T-helper 22 cell (primary cell): ENCODE results near the gene ARHGEF40.

Source experiments
- DNase-seq: peaks from one replicate; pipeline ENCODE4 v3.0.0-alpha.2; 2020; ENCODE audit warnings: low read depth

Gene ARHGEF40

GRCh38 chr14:21059842-21060613 lies 10.1 kb upstream of the ARHGEF40 start:
- DNase-seq, result no peak

DNA sequence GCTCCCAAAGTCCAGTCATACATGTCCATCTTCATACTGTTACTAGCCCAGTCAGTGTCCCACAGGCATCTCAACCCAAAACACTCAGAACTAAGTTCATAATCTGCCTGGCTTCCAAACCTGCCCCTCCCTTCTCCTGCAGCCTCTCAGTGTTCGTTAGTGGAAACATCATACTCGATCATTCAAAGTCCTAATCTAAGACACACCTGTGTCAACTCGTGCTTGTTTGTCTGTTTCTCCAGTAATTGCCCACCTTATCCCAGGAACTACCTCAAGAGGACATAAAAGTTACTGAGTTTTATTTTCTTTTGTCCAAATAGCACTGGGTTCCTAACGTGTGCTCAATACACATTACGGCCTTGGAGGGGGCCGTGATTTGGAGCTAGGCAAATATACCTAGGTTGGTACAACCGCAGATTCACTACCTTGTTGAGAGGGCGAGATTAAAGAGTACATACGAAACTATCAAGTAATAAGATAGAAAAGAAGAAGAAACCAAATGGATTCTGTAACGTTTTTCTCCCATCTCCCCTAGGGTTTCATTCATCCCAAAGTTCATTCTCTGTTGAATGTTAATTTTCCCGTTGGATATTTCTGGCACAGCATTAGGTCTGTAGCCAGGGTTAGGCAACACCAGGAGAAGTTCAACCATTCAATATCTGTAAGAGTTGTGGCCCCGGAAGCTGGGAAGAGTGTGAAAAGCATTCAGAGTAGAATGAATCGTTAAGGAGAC lies 9.3 kb upstream of the ARHGEF40 start:
- no peak for DNase-seq

GRCh38 chr14:21061347-21061668 lies 8.8 kb upstream of the ARHGEF40 start:
- DNase-seq, result no peak

DNA sequence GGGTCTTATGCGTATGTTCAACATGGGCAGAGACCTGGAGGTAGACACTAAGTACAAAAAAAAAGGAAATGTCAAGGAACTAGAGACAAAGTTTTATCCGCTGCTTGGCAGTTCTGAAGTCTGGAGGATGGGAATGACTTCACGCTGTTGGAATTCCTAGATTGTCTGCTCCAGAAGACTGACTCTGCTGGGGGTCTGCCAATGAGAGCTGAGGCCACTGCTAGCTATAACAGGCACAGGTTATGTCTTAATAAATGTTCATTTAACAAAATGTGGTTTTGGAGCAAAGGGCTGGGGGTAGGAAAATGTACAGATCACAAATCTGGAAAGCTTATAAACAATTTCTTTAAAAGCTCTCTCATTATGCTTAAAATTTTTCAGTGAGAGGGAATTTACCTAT lies 6.6 kb upstream of the ARHGEF40 start:
- DNase-seq, result no peak

GRCh38 chr14:21066882-21067502 lies 3.1 kb upstream of the ARHGEF40 start:
- no peak for DNase-seq

- DNase-seq, result no peak
These were observed 1.4 kb upstream of the ARHGEF40 start for GRCh38 chr14:21068521-21069387.

DNA sequence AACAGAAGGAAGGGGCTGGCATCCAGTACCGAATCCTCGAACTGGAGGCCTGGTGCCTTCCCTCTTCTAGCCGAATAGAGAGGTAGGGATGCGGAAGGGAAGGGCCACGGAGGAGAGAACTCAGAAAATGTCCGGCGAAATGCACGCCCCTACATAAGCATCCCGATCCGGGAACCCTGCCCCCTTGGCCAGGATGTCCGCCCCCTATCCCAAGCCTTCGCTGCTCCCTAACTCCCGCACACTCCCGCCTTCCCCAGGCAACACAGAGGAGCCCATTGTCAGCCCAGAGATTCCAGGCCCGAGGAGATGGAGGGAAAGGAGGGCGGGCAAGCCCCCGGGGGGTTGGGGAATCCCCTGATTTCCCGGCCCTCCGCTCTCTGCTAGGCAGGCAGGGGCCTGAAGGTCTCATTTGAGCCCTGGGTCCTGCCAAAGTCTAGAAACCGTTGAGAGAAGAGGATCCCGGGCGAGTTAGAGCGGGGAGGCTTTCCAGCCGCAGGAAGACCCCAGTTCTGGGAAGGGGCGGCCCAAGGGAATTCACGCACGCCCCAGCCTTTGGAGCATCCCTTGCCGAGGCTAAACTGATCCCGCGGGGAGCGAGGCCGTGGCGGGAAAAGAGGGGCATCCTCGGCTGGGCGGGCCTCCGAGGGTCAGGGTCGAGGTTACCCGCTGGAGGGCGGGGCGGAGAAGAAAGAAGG lies 569 bp upstream of the ARHGEF40 start:
- no peak for DNase-seq

DNA sequence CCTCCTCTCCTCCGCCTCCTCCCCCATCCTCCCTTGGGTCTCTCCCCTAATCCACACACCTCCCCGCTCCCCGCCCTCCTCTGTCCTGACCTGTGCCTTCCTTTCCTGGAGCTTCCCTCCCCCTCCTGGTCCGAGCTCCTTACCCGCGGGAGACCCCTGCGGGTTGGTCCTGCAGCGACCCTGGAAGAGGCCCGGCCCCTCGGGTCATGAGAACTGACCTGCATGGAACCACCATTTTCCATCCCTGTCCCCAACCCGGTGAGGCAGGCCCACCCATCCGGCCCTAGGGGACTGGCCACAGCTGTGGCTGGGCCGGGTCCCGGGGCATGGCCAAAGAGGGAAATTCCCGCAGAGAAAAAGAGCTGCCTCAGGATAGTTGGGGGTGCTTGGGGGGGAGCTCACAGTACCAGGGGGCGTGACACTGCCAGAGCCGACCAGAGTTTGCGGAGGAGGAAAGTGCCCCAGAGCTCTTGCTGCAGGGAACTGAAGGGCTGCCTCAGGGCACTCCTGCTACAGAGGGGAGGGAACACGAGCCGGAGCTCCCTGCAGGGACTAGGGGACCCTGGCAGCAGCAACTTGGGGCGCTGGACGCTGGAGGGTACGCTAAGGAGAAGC lies 613 bp downstream of the ARHGEF40 start:
- no peak for DNase-seq

GRCh38 chr14:21071225-21072030 lies 1.3 kb downstream of the ARHGEF40 start:
- no peak for DNase-seq

DNA sequence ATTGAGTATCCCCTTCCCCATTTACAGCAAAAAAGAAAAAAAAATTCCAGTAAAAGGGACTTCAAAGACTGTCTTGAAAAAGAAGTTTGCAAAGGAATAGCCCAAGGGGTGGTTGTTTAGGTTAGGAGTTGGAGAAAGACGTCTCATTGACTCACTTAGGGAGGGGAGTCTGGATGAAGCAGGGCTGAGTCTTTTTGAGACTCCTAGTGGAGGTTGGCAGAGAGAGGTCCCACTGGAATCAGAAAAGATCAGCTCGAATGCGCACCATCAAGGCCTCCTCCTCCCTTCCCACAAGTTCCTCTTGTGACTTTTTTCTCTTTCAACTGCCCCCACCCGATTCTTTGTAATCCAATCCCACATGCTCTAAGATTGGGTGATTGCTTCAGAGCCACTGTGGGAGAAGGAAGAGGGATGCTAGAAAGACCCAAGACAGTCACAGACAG lies 1.9 kb downstream of the ARHGEF40 start:
- no peak for DNase-seq

GRCh38 chr14:21072781-21073339 lies 2.8 kb downstream of the ARHGEF40 start:
- DNase-seq, result no peak

- no peak for DNase-seq
These were observed 3.8 kb downstream of the ARHGEF40 start for GRCh38 chr14:21073921-21074320.

- DNase-seq, result no peak
These were observed 4.5 kb downstream of the ARHGEF40 start for GRCh38 chr14:21074398-21075272.

DNA sequence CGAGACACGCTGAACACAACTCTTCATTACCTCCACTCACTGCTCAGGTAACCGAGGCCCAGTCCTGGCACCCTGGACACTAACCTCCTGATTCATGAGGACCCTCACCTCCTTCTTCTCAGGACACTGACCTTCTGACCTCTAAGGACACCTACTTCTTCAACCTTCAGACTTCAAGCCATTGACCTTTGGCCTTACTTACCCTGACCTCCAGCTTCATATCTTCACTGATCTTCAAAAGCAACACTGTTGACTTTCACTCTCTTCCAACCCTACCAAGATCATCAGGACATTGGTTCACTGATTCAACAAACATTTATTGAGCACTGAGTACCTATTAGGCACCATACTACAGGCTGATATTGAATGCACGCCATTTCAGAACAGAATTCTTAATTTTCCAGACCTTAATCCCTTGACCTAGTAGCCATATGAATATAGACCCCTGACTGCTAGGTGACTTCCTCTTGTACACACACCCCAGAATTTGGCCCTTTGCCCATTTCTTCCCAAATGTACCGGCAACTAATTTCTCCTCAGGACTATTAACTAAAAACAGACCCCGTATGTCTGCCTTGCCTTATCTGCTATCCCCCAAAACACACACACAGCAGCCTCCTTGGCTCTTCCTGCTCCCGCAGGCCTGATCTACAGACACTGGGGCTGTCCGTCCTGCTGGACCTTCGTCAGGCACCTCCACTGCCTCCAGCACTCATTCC lies 5.8 kb downstream of the ARHGEF40 start:
- DNase-seq, result no peak

DNA sequence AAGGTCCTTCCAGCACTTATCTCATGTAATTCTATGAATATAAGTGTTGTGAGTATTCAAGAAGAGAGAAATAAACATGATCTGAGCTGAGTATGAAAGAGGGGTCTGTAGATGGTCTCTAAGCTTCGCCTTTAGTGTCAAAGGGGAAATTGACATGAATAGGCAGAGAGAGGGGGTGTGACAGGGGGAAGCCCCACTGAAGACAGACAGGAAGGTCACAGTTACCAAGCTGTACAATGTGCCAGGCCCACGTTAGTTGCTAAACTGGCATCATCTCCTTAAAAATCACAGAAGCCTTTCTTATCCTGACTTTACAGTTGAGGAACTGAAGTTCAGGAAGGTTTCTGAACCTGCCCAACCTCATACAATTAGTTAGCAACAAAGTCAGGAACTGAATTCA lies 7.6 kb downstream of the ARHGEF40 start:
- DNase-seq, result no peak

DNA sequence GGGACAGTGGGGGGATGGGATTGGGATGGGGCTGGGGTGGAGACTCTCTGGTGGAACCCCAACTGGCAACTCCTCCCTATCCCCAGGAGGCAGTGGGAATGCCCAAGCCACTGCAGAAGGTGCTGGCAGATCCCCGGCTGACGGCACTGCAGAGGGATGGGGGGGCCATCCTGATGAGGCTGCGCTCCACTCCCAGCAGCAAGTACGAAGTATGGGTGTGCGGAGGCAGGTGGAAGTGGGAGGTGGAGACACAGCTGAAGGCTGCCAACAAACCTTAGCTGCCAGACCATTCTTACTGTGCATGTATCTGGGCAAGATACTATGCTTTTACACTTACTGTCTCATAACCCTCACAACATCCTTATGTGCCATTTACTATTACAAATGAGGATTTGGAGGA lies 8.2 kb downstream of the ARHGEF40 start:
- no peak for DNase-seq

DNA sequence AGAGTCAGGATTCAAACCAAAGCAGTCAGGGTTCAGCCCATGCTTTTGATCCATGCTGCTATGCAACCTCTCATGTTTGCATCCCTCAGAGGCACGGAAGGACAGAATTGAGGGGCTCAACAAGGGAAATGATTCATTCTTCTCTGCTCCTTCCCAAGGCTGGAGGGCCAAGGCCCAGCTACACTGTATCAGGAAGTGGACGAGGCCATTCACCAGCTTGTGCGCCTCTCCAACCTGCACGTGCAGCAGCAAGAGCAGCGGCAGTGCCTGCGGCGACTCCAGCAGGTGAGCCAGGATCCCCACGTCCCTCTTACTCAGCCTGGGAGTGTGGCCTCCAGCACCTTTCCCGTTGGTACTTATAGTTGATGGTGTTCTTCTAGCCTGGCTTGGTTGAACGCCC lies 8.6 kb downstream of the ARHGEF40 start:
- no peak for DNase-seq

- no peak for DNase-seq
These were observed 11.5 kb downstream of the ARHGEF40 start for GRCh38 chr14:21081521-21082142.
